Epithelial cell of proximal tubule (primary cell): ENCODE data around the gene TMEM213. TPM values are rescaled to one million over a fixed set of nuclear protein-coding genes. Genes with fewer than 3 reads are reported as not detected.
"Not testable (repeated sequence)": the region's sequence is repeated elsewhere in the genome, so short reads cannot be mapped to it uniquely, and the experiment has no call there.

Experiments used
- DNase-seq: peaks from one replicate; pipeline ENCODE4 v3.0.0-alpha.2; 2011; ENCODE audit warnings: low read depth
- H3K4me3 ChIP-seq: 2 replicates; pipeline ENCODE4 v1.5.1; 2011; ENCODE audit warnings: low read depth, mild to moderate bottlenecking, low read length
- CTCF ChIP-seq: conservative IDR thresholded peaks from 2 replicates; pipeline ENCODE4 v1.5.1; 2012; ENCODE audit warnings: low read depth, mild to moderate bottlenecking, low read length
- total RNA-seq: library from RNA; depleted of rRNA; stranded (reverse); fragments of >200 nt; gene quantifications from 2 replicates; pipeline ENCODE4 v1.2.3, GENCODE V29; 2015

TMEM213 gene
- total RNA-seq, 1 donor from 2014 or later: not detected

- DNase-seq: no peak
- H3K4me3 ChIP-seq: no peak overlapping the region
- TF ChIP-seq CTCF: no peak
Observed at GRCh38 chr7:138809346-138809745, 11.6 kb downstream of the TMEM213 start.

DNA sequence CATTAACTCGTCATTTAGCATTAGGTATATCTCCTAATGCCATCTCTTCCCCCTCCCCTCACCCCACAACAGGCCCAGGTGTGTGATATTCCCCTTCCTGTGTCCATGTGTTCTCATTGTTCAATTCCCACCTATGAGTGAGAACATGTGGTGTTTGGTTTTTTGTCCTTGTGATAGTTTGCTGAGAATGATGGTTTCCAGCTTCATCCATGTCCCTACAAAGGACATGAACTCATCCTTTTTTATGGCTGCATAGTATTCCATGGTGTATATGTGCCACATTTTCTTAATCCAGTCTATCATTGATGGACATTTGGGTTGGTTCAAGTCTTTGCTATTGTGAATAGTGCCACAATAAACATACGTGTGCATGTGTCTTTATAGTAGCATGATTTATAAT lies 13.5 kb downstream of the TMEM213 start:
- not testable (repeated sequence) for H3K4me3 ChIP-seq, DNase-seq

GRCh38 chr7:138813945-138814344 lies 16.2 kb downstream of the TMEM213 start:
- H3K4me3 ChIP-seq: no peak overlapping the region
- no peak for TF ChIP-seq CTCF
- DNase-seq: no peak

DNA sequence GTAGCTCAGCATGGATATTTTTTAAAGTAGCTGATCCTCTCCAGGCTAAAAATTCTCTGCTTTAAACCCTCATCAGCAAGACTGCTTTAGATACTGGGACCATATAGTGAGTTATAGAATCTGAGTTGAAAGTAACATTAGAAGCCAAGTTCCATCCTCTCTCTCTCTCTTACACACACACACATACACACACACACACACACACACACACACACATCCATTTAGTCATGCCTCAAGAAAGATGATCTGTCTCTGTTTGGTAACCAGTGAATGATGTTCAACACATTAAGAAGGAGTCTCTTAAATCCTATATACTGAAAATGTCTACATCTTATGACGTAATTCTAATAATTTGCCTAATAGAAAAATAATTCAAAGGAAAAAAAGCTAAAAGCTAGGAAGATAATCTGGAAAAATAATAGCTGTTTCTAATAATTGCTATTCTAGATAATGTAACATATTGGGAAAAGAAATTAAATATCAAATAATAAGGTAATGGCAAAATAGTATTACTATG lies 17.1 kb downstream of the TMEM213 start:
- no peak for DNase-seq
- no peak overlapping the region for H3K4me3 ChIP-seq
- TF ChIP-seq CTCF: no peak

- H3K4me3 ChIP-seq: no peak overlapping the region
- no peak for DNase-seq
- no peak for TF ChIP-seq CTCF
Observed at GRCh38 chr7:138816650-138817049, 18.9 kb downstream of the TMEM213 start.

DNA sequence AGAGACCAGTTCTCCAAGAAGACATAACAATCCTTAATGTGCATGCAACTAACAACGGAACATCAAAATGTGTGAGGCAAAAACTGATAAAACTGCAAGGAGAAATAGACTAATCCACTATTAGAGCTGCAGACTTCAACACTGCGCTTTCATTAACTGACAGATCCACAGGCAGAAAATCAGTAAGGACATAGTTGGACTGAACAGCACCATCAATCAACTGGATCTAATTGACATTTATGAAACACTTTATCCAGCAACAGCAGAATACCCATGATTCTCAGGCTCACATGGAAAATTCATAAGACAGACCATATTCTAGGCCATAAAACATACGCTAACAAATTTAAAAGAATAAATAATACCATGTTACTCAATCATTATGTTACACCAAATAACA lies 21.8 kb downstream of the TMEM213 start:
- no peak overlapping the region for H3K4me3 ChIP-seq
- no peak for TF ChIP-seq CTCF
- DNase-seq: no peak

DNA sequence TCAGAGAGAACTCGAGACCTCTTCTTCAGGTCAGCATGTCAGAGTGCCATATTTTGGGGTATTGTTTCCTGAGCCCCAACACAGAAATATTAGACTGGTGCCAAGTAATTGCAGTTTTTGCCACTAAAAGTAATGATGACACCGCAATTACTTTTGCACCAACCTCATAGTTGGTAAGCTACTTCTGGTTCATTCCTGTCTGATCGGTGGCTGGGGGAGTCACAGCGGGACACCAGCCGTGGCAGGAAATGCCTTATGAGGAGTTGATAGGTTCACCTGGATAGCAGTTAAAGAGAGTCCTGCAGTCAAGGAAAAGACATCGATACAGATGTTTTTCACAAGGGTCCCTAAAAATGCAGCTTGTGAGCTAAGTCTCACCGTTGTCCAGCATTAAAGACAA lies 24.1 kb downstream of the TMEM213 start:
- TF ChIP-seq CTCF: no peak

More for the DNA sequence above, 24.1 kb downstream of the TMEM213 start:
- no peak overlapping the region for H3K4me3 ChIP-seq
- no peak for DNase-seq
